ACHN (cell line): ENCODE results near the gene ALCAM.
A peak's percentile ranks its signal among the peaks of the same experiment; 100 is the strongest.

ENCODE experiments used
- DNase-seq: peaks from one replicate; pipeline ENCODE4 v3.0.0-alpha.2; 2015
- in situ Hi-C: cut with HindIII; loops from 2 replicates; pipeline ENCODE4 v1.10.0; 2017; ENCODE audit warnings: low sequenced_read_pairs, low pct_ligation_motif_present, low pct_unique_long_range_greater_than_20kb

Gene ALCAM

DNA sequence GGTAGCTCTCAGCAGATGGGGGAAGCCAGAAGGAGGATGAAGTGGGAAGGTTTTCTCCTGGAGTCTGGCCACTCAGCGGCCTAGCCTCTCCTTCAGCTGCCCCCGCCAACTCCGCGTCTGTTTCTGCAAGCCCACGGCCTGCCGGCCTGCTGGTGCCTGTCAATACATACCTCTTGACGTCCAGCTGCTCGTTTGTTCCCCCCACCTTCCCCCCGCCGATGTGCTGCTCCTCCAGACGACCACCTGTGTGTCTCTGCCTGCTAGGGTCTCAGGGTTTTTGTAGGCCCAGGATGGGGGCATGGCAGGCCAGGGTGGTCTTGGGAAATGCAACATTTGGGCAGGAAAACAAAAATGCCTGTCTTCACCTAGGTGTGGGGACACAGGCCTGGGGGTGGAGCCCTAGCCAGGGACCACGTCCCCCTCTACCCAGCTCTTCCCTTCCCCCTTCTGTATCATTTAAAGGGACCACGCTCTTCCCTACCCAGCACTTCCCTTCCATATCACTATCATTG lies 137.8 kb downstream of the ALCAM start:
- no peak for DNase-seq
- in situ Hi-C loops, result no loop called here

DNA sequence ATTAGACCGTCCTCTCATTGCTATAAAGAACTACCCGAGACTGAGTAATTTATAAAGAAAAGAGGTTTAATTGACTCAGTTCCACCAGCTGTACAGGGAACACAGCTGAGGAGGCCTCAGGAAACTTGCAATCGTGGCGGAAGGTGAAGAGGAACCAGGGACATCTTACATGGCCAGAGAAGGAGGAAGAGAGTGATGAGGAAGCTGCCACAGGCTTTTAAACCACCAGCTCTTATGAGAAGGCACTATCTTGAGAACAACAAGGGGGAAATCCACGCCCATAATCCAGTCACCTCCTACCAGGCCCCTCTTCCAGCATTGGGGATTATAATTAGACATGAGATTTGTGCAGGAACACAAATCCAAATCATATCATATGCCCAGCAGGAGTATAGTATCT lies 138.5 kb downstream of the ALCAM start:
- in situ Hi-C loops, result no loop called here
- no peak for DNase-seq

DNA sequence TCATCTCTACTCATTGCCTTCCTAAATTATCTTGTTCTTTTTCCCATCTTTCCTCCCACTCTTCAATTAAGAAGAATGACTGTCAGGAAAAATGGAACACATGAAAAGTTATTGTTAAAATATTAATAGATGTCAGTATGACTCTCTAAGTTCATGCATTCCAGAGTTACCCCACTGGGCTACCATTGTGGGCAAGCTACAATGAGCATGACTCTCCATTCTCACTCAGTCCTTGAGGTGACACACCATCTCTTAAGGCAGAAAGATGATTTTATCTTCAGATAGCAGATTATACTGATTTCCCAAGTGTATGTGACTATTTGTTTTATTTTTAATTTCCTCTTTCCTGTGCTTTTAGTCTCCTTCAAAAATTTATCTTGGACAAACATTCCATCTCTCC lies 144.3 kb downstream of the ALCAM start:
- in situ Hi-C loops, result no loop called here

DNA sequence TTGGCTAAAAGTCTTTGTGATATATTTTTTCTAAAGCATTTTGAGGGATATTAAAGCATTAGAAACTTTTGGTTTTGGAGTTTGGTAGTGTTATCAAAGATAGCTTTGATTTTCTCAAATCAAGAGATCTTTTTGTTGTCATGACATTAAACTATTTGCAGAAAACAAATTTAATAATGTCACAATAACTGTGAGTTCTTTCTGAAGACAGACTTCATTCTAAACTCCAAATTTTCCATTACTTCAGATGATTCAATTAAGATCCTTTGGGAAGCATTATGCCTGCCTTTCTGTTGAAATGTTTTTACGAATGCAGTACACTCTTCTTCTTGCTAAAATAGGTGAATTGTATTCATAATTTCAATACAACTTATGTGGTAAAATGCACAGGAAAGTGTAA lies 145.4 kb downstream of the ALCAM start:
- in situ Hi-C loops, result no loop called here
- DNase-seq, result no peak

More for the DNA sequence above, 144.3 kb downstream of the ALCAM start:
- DNase-seq, result no peak

DNA sequence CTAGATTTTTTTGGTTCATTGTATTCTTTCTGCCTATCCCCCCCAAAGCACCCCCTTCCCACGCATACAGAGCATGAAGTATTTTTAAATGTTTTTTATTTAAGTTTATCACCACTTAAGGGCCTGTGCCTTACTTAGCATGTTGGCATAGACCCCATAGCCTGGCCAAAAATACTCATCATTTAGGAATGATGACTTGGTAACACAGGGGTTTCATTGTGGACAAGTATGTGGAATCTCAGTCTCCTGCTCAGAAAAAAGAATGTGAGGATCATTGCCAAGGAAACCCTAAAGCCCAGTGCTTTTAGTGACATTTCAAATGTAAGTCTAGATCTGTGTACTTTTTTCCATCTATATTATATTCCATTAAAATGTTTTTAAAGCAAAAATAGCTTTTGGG lies 146.3 kb downstream of the ALCAM start:
- DNase-seq, result peak; percentile 40
- in situ Hi-C loops, result no loop called here

DNA sequence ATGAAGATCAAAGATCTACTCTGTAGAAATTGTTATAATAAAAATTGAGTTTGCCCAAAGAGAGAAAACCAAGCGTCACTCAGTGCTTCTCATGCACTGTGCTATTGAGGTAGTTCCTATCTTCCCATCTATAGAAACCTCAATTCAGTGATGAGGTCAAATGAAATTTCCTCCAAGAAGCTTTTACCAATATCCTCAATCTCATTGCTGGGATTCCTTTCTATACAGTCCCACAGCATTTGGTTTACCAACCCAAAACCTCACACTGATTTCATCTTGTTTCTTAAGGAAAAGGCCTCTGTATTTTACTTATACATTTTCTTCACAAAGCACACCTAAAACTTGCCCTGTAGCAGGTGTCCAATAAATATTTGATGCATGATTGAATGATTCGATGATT lies 147.2 kb downstream of the ALCAM start:
- in situ Hi-C loops, result no loop called here
- DNase-seq, result no peak

DNA sequence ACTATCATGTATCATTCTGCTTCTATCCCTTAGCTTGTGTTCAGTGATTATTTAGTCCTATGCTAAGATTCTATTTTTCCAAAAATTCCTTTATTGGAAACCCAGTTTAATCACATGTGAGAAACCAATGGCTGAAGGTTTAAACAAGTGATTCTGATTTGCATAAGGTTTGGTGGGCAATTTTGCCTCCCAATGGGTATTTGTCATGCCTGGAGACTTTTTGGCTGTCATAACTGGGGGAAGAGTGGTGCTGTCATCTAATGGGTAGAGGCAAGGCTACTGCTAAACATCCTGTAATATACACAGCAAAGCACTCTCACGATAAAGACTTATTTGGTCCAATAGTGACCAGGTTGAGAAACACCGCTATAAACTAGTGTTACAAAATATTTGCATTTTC lies 148.7 kb downstream of the ALCAM start:
- no peak for DNase-seq
- in situ Hi-C loops, result no loop called here

DNA sequence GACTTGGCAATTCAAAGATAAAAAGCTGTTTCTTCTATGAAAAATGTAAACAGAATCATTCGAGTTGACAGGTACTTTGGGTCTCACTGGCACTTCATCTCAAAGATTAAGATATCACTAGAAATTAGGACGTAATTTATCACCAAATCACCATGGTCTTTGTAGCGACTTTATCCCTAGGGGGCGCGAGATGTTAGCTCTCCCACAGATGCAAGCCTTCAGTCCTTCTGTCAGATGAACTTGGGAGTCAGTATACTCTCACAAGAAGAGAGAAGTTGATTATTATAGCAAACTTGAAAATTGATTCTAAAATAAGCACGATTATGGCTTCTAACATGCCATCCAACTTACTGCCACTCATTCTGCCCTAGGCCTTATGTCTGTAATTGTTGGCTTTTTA lies 150.3 kb downstream of the ALCAM start:
- in situ Hi-C loops, result no loop called here
- no peak for DNase-seq

DNA sequence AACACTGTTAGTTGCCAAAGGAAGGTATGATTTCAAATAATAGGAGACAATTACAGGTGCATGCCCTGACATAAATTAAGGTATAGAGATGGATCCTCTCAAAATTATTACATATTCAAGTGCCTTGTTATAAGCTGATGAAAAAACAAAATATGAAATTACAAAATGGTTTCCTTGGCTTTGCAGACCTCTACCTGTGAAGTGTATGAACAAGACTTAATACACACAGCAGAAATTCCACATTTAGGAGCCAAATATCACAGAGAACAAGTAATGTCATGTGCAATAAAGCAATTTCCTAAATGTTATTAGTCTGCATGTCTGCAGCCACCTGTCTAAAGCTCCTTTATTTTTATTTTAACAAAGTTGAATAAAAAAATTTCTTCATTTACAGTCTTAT lies 151.5 kb downstream of the ALCAM start:
- in situ Hi-C loops, result no loop called here
- DNase-seq, result no peak

DNA sequence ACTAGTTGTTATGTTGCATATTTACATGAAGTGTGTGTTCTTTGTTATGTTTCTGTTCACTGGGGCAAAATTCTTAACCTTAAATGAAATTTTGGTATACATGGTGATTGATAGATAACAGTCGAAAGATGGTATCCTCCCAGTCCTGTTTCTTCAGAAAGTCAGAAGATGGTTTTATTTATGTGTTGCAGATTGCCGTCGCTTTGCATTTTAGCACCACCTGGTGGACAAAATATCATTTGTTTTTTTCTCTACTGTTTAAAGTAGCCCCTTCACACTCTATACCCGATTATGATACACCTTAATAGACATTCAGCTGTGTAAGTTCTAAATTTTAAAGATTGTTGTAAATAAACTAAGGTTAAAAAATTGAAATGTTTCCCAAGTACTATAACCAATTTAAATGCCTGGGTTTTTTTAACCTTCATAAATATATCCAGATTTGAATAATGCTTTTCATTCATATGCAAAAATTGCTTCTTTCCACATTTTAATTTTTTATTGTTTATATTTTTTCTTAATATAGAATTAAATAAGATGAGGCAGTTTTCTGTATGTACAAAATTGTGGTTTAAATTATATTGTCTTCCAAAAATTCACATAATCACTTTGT lies 152.2 kb downstream of the ALCAM start:
- peak; percentile 69 for DNase-seq

DNA sequence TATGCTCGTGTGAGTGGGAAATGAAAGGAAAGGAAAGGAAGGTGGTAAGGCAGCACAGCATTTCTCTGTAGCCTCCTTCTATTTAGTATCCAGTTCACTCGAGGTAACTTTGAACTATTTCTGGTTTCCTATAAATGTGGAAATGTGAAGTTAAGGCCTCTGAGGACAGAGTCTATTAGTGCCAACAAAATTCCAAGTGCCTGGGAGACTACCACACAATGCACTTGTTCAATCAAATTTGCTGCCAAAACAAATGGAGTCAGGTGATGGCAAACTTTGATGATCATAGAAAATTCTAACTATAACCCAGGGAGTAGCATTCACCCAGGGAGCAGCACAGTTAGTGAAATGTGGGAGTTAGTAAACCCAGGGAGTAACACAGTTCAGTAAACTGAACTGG lies 155.1 kb downstream of the ALCAM start:
- no peak for DNase-seq
- in situ Hi-C loops, result no loop called here

More for the DNA sequence above, 152.2 kb downstream of the ALCAM start:
- in situ Hi-C loops, result no loop called here

DNA sequence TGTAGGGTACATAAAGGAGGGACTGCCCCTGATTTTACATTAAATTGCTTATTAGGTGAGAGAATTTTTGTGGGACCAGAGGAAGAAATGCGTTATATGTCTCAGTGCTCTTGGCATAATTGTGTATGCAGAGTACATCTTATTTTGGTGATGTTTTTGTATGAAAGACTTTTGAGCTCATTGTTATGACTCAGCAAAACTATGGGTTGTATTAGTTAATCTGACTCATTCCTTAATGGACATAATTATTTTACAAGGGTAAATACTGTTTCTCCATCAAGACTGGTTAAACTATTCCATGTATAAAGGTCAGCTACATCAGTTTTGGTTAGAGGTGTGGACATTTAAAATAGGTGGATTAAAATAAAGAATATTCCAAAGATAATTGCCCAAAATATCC lies 156.8 kb downstream of the ALCAM start:
- no peak for DNase-seq
- in situ Hi-C loops, result no loop called here

DNA sequence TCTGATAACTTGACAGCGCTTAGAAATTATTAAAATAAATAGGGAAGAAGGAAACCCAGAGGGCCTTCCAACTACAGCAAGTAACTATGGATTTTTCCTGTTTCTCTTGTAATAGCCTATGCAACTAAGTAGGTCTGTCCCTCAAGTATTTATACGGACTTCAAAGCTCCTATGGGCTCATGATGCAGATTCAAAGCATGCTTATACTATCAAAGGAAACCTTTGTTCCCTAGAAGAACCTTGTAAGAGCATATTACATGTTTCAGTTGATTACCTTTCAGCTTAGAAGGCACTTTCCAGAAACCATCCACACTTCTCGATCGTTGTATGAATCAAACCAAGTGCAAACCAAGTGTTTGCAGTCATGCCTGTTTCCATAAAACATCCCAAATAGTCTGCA lies 158.8 kb downstream of the ALCAM start:
- in situ Hi-C loops, result no loop called here

DNA sequence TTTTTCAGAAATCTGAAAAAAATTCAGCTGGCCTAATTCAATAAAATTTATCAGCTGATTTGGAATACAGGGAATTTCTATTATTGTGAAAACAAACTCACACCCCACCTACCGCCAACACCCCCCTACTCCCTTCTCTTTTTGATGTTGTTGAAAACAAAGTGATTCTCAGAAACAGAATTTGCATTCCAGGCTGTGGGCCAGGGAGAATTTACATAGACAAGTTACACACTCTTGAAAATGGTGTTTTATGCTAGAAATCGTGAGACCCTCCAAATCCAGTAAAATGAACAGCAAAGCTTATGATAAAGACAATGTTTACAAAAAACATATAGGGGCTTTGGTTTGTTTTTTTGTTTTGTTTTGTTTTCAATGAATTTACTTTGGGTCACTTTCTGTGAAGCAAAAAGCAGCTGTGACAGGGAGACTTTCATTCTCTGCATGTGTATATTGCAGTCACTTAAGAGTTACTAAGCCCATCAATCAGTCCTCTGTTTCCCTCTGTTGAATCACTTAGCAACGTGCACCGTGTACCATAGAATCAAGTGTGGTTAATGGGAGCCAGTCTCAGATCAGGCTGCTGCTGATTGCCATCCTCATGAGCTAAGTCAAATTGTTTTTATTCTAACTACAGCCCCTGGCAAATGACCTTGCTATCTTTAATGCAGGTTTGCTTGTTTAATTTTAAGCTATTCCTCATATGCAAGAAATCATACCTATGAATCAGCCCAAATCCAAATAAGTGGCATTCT lies 159.8 kb downstream of the ALCAM start:
- in situ Hi-C loops, result no loop called here
- DNase-seq, result no peak

More for the DNA sequence above, 158.8 kb downstream of the ALCAM start:
- DNase-seq, result no peak

DNA sequence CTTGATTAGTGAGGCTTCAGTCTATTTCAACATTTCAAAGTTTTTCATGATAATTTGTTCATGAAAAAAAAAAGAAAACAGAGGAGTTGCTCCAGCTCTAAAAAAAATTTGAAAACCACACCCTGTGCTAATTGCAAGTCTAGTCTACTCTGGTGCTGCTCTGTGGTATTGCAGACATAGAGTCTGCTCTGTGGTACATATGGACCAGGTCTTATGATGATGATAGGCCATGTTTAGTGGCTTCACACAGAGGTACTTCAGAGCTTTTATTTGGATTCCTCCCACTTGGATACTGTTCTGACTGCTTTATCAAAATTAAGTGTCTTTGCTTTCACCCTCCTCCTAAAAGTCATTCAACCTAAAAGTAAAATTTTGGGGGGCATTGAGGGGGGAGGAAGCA lies 160.8 kb downstream of the ALCAM start:
- in situ Hi-C loops, result no loop called here
- no peak for DNase-seq

DNA sequence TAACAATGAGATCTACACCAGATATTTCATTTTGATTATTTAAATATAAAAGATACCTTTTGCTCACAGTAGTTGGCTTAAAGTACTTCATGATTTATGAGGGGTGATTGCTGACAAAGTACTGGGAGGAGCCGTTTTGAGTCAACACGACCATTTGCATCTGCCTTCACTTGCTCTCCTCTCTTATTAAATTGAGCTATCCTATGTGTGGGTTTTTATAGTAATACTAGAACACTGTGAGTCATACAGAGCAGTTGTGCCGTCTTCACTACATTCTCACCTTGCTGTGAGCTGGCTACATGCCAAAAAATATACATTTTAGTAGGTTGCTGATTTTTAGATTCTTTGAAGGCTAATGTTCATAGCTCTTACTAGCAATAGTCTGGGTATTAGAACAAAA lies 161.2 kb downstream of the ALCAM start:
- in situ Hi-C loops, result no loop called here
- no peak for DNase-seq

DNA sequence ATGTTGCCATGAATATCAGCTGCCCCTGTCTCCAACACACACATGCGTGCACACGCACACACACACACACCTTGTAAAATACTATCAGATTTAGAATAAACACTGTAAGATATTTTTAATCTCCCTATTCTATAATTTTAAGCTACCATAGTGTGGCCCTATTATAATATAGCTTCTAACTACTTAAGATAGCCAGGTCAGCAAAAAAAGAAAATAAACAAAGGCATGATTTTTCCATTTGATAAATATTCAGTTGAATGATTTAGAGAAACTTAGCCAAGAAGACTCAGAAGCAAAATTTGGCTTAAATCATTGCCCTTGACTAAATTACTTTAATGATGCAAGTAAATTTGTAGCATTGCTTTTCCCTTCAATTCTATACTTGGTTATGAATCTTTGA lies 162.2 kb downstream of the ALCAM start:
- in situ Hi-C loops, result no loop called here
- DNase-seq, result no peak

DNA sequence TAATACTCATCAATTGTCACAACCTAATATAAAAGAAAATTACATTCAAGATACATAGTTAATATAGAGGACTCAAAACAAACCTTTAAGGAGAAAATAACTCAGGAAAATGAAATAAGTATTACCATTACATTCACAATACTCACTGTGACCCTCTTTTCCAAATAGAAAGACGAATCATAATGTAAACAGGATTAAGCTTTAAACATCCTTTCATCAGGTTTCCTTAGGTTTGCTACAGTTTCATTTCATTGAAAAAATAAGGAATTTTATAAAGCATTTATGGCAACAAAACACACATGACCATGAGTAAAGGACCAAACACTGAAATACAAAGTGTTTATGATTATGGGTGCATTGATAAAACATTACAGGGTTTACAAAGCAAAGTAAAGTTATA lies 162.7 kb downstream of the ALCAM start:
- in situ Hi-C loops, result no loop called here
- DNase-seq, result no peak

DNA sequence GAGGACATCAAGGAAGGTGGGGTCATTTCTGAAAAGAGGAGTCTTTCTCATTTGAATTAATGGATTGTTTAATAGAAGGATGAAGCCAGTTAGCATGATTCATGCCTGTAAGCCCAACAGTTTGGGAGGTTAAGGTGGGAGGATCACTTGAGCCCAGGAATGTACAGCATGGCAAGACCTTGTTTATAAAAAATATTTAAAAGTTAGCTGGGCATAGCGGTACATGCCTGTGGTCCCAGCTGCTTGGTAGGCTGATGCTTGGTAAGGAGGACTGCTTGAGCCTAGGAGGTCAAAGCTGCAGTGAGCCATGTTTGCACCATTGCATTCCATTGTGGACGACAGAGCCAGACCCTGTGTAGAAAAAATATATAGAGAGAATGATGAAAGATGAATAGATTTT lies 165.5 kb downstream of the ALCAM start:
- no peak for DNase-seq
- in situ Hi-C loops, result no loop called here

DNA sequence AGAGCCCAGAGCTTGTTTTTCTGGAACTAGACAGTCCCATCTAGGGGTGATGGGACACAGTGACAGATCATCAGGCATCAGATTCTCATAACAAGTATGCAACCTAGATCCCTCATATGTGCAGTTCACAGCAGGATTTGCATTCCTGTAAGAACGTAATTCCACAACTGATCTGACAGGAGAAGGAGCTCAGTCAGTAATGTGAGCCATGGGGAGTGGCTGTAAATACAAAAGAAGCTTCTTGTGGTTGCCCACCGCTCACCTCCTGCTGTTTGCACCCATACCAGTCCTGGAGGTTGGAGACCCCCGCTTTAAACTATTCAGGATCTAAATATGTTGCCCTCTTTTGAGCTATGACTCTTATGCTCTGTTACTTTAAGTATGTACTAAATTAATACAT lies 167.3 kb downstream of the ALCAM start:
- in situ Hi-C loops, result no loop called here
- DNase-seq, result no peak
